HepG2 (cell line): Measurements from ENCODE around the gene FGD4. TPM values are rescaled to one million over a fixed set of nuclear protein-coding genes. Genes with fewer than 3 reads are reported as not detected.

Experiments used
- CBX5 ChIP-seq: sonication (generic); formaldehyde crosslinking; IDR thresholded peaks from 2 replicates; pipeline ENCODE4 v1.4.0; 2020; ENCODE audit warnings: missing genetic modification reagents, borderline replicate concordance
- FOXK1 ChIP-seq: sonication (generic); formaldehyde crosslinking; IDR thresholded peaks from 2 replicates; pipeline ENCODE4 v1.4.0; 2020; ENCODE audit warnings: low read depth, missing genetic modification reagents, borderline replicate concordance
- PCBP2 ChIP-seq: fragments of 200-400 bp; formaldehyde crosslinking; optimal IDR thresholded peaks from 2 replicates; pipeline ENCODE3; 2018; ENCODE audit warnings: low read length, low read depth; ENCODE audit not compliant: poor library complexity, severe bottlenecking
- ZNF382 ChIP-seq: sonication (generic); formaldehyde crosslinking; IDR thresholded peaks from 2 replicates; pipeline ENCODE4 v1.5.0; 2020; ENCODE audit warnings: missing genetic modification reagents, mild to moderate bottlenecking, borderline replicate concordance
- polyA plus RNA-seq, 8 experiments: library from polyadenylated mRNA; depleted of rRNA in 3 of 8; stranded (reverse) in 7 of 8; unstranded in 1 of 8; fragments of >200 nt; fragmentation: Illumina TruSeq in 4 of 8; extraction: Trizol in 4 of 8; gene quantifications; 2 replicates each; pipeline versions ENCODE4 v1.2.1 to v1.2.3, GENCODE V29; 2011 to 2016; ENCODE audit warnings: low read depth in 4 of 8, missing spikeins in 1 of 8, mixed read lengths in 1 of 8; ENCODE audit not compliant: insufficient read depth in 1 of 8
- total RNA-seq, 5 experiments: library from RNA; depleted of rRNA; stranded (reverse); fragments of >200 nt; fragmentation: Illumina TruSeq; extraction: Trizol; gene quantifications; 2 replicates each; pipeline ENCODE4 v1.2.3, GENCODE V29; 2016; ENCODE audit warnings: low read depth in 1 of 5
- TF ChIP-seq, protein P1 (sequence below), 2 experiments: sonication (generic) in 1 of 2; formaldehyde crosslinking in 1 of 2; IDR thresholded peaks; 2 replicates each; pipeline versions ENCODE4 v1.4.0 to v1.6.1; 2016 to 2020; ENCODE audit warnings: borderline replicate concordance in 1 of 2, low read depth in 1 of 2, mild to moderate bottlenecking in 1 of 2, missing genetic modification reagents in 1 of 2
- TF ChIP-seq, protein P2 (sequence below): sonication (generic); formaldehyde crosslinking; IDR thresholded peaks from 2 replicates; pipeline ENCODE4 v1.5.0; 2020; ENCODE audit warnings: missing genetic modification reagents

The FGD4 gene
- total and polyA plus RNA-seq, 2 of the 13 experiments (the other 11 are each of a cell fraction or from before 2014, with no cell fraction given), result 4.6 to 6.6 TPM

DNA sequence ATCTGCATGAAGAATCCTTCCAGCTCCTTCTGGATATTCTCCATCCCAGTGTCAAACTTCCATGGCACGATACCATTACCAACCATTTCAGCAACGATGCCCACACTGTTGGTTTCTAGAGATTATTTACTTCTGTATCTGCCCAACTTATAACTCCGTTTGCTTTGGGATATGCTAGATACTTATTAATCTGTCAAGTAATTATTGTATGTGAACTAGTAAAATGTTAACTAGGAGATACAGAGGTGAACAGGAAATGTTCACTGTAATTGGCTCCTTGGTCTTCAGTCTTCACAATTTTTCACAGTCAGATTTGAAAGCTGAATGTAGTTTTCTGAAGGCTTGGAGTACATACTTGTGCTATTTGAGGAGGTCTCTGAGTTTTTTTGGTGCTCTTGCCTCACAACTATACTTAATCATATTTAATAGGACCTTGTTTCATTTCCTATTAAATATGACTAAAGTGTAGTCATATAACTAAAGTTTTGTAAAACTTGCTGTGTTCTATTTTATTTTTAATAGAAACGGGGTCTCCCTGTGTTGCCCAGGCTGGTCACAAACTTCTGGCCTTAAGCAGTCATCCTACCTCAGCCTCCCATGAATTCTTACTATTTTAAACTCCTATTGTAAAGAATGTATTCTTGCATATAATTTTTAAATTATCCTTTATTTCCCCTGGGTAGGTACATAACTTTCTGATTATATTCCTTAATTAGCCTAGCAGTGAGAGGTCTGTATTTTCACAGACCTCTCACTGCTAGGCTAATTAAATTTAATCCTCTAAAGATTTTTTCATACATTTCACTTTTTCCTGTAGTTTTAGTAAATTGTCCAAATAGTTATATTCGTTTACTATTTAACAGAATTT lies 79.7 kb downstream of the FGD4 start (continued):
- TF ChIP-seq, protein P1, sequence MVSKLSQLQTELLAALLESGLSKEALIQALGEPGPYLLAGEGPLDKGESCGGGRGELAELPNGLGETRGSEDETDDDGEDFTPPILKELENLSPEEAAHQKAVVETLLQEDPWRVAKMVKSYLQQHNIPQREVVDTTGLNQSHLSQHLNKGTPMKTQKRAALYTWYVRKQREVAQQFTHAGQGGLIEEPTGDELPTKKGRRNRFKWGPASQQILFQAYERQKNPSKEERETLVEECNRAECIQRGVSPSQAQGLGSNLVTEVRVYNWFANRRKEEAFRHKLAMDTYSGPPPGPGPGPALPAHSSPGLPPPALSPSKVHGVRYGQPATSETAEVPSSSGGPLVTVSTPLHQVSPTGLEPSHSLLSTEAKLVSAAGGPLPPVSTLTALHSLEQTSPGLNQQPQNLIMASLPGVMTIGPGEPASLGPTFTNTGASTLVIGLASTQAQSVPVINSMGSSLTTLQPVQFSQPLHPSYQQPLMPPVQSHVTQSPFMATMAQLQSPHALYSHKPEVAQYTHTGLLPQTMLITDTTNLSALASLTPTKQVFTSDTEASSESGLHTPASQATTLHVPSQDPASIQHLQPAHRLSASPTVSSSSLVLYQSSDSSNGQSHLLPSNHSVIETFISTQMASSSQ (IDR thresholded peaks at IDR 0.05; ENCODE audit: low read depth), result no peak
- TF ChIP-seq, protein P1 (CRISPR knock-in tag; IDR thresholded peaks at IDR 0.05; ENCODE audit: borderline replicate concordance), result no peak
- TF ChIP-seq PCBP2 (no peak), ZNF382 (CRISPR knock-in tag) (no peak), CBX5 (CRISPR knock-in tag) (no peak), FOXK1 (CRISPR knock-in tag) (no peak)
- TF ChIP-seq, protein P2, sequence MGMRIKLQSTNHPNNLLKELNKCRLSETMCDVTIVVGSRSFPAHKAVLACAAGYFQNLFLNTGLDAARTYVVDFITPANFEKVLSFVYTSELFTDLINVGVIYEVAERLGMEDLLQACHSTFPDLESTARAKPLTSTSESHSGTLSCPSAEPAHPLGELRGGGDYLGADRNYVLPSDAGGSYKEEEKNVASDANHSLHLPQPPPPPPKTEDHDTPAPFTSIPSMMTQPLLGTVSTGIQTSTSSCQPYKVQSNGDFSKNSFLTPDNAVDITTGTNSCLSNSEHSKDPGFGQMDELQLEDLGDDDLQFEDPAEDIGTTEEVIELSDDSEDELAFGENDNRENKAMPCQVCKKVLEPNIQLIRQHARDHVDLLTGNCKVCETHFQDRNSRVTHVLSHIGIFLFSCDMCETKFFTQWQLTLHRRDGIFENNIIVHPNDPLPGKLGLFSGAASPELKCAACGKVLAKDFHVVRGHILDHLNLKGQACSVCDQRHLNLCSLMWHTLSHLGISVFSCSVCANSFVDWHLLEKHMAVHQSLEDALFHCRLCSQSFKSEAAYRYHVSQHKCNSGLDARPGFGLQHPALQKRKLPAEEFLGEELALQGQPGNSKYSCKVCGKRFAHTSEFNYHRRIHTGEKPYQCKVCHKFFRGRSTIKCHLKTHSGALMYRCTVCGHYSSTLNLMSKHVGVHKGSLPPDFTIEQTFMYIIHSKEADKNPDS (CRISPR knock-in tag), result no peak
